Fibroblast of skin of scalp (primary cell): ENCODE results near the gene CNTN5.

Experiments
- DNase-seq: peaks from one replicate; pipeline ENCODE4 v3.0.0-alpha.2; 2013

CNTN5 gene

DNA sequence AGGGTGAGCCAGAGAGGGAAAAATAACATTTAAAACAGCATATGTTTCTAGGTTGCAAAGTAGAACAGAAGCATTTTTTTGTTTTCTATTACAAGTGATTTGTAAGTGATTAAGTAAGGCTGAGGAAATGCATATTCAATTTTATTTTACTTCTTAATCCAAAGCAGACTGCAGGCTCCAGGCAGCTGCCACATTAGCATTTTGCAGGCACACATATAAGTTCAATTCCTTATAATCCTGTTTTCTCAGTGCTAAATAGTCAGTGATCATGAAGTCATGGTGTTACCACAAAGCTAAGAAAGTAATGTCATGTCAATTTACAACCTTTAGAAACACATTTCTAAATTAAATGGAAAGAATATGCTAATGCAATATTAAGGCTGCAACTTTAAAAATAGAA lies 149.8 kb downstream of the CNTN5 start:
- DNase-seq = no peak

DNA sequence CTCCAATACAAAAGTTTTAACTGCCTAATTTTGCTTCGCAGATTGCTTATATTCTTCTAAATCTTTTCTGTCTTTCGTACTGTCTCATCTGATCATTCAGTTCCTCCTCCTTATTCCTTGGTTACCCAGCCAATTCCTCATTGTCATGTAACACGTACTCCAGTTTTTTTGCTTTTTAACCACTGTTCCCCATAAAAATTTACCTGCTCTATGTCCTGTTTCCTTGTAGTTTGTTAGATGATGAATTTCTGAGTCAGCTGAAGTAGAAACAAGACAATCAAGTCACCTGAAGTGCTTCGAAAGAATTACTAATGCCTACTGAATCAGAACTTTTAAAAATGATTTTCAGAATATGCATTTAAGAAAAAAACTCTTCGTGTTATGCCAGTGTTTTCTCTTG lies 150.6 kb downstream of the CNTN5 start:
- DNase-seq = no peak

GRCh38 chr11:99176430-99176829 lies 155.7 kb downstream of the CNTN5 start:
- no peak for DNase-seq

- no peak for DNase-seq
Observed at GRCh38 chr11:99177446-99177845, 156.7 kb downstream of the CNTN5 start.

GRCh38 chr11:99184146-99184545 lies 163.4 kb downstream of the CNTN5 start:
- no peak for DNase-seq

DNA sequence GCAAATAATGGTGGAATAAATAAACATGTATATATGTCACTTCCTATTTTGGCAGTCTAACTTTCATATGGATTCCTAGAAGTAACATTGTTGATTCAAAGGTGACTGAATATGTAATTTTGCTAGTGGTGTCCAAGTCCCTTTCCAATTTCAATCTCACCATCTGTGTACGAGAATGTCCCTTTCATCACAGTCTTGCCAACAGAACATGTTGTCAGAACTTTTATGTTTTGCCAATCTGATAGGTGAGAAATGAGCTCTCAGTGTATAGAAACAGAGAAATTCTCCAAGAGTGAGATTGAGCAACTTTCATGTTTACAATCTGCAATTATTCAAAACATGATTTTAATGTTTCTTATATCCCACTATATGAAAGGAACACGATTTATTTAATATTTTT lies 167.5 kb downstream of the CNTN5 start:
- no peak for DNase-seq

- no peak for DNase-seq
Observed at GRCh38 chr11:99192716-99193115, 172.0 kb downstream of the CNTN5 start.

DNA sequence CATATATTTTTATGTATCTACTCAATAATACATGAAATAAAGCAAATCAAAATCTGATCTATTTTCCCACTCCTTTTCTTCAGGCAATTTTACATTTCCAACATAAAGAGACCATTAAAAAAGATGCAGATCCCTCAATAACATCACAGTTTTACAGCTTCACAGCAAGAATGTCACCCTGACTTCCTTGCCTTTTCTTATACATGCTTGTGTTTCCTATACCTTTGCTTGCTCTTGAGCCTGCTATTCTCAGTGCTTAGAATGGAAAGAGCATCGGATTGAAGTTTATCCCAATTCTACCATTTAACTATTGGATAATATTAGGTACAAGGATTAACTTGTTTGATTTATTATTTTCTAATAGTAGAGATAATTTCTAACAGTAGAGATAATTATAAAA lies 176.7 kb downstream of the CNTN5 start:
- no peak for DNase-seq

DNA sequence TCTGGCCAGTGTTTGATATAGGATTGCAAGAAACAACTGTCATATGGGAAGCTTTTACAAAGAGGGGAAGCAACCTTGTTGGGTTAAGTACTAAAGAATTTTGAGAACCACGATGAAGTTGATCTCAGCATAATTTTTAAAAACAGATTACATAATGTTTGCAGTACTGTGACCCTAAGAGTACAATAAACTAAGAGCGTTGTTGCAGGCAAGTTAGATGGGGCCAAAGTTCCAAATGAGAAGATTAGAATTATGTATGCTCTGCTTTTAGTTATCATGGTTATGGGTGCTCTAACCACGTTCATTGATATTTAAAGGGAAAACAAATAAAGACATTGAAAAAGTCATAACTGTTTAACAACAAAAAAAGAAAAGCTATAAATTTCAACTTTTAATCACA lies 177.5 kb downstream of the CNTN5 start:
- no peak for DNase-seq

DNA sequence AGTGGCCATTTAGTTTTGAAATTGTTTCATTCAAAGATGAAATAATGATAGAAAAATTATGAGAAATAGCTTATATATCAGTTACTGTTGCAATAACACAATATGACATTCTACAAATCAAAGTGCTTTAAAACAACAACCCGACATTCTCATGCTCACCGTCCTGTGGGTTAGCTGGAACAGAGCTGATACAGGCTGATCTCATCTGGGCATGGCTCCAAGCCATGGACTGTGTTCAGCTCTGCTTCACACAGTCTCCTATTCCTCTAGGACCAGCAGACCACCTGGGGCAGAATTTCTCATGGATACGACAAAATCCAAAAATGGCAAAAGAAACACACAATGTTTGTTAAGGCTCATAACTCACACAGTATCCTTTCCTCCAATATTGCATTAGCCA lies 178.6 kb downstream of the CNTN5 start:
- peak; percentile 3 for DNase-seq

DNA sequence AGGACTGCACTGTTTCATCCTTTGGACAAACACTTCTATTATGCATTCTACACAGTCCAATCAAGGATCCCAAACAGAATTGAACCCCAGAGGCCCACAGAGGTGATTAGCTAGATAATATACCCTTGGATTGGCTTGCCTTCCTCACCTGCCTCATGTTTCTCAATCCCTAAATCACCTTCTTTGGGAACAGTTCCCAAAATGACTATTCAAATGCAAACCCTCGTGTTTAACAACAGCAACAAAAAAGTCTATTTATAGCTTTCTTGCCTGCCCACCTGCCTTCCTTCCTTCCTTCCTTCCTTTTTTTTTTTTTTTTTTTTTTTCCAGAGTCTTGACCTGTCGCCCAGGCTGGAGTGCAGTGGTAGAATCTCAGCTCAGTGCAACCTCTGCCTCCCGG lies 180.0 kb downstream of the CNTN5 start:
- DNase-seq = no peak

- DNase-seq = no peak
Observed at GRCh38 chr11:99208813-99209212, 188.1 kb downstream of the CNTN5 start.

GRCh38 chr11:99229544-99229943 lies 208.8 kb downstream of the CNTN5 start:
- DNase-seq = no peak

GRCh38 chr11:99234534-99234933 lies 213.8 kb downstream of the CNTN5 start:
- DNase-seq = no peak

DNA sequence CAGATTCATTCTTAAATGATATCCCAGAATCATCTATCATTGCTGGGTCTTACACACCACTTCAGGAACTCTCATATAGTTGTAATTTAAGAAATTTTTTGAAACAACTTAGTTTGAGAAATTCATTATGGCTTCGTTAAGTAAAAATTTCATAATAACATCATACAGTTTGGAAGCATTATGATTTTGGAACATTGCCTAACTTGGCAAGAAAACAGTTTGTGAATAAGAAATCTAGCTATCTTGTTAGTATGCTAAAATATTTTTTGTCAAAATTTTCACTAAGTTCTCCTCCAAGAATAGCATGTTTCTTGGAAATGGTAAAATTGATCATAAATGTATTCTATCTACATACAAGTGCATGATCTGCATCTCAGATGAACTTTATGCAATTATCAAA lies 217.7 kb downstream of the CNTN5 start:
- DNase-seq = no peak

- no peak for DNase-seq
Observed at GRCh38 chr11:99240192-99241030, 219.7 kb downstream of the CNTN5 start.

DNA sequence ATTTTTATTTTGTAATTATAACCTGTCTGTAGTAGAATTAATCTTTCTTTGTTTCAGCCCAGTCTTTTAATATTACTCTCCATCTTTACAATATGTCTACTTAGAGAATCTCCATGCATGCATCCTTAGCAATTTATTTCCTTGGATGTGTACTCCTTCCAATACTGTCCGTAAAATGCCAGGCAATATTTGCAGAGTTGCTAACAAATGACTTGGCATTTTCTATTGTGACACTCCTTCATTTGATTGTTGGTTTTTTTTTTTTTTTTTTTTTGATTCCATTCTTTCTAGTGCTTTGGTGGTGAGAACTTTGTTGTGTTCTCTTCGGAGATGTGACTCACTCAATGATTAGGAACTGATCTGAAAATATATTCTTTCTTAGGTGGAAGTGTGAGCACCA lies 220.3 kb downstream of the CNTN5 start:
- no peak for DNase-seq

GRCh38 chr11:99244613-99245012 lies 223.9 kb downstream of the CNTN5 start:
- DNase-seq = no peak

- no peak for DNase-seq
Observed at GRCh38 chr11:99246199-99246598, 225.4 kb downstream of the CNTN5 start.

GRCh38 chr11:99256614-99257013 lies 235.9 kb downstream of the CNTN5 start:
- no peak for DNase-seq

- DNase-seq = no peak
Observed at GRCh38 chr11:99257131-99257530, 236.4 kb downstream of the CNTN5 start.

DNA sequence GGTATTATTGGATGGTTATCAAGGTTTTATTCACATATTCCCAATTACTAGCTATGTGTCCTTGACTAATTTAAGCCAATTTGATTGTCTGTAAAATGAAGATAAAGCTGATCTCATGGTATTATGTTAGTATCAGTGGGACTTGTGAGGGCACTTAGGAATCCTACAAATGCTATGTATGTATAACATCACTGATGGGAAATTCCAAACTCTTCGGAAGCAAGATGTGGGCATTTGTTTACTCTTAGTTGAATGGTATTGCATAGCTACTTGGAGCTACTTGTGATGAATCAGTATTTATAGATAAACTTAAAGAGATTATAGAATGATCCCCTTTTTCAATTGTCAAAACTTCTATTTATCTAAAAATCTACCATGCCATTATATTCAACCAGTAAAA lies 239.9 kb downstream of the CNTN5 start:
- DNase-seq = peak; percentile 43

DNA sequence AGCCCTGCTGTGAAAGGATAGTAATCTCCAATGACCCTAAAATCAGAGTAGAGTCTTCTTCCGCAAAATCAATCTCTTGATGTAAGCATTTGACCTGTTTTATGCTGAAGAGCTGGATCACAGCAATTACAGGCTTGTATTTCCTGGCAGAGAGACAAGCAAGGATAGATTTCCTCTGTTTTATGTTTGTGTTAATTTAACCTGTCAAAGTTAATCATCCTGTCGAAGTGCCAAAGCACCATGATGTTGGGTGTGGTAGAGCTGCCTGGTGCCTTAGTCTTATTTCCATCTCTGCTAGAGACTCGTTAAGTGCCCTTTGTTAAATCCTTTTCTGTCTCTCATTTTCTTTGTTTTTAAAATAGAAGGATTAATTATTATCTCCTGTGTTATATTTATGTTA lies 248.1 kb downstream of the CNTN5 start:
- no peak for DNase-seq

DNA sequence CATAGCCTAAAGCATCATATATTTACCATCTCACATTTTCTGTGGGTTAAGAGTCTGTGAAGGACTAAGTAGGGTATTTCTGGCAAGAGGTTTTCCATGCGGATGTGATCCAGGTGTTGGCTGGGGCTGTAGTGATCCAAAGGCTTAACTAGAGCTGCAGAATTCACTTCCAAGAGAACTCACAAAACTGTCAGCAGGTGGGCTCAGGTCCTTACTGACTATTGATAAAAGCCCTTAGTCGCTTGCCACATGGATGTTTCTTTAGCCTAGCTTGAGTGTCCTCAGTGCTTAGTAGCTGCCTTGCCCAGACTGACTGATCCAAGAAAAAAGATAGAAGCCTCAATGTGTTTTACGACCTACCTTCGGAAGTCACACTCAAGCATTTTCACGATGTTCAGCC lies 250.8 kb downstream of the CNTN5 start:
- no peak for DNase-seq

GRCh38 chr11:99275521-99275920 lies 254.8 kb downstream of the CNTN5 start:
- DNase-seq = peak; percentile 23
